Fibroblast of skin of right quadriceps (primary cell): ENCODE data around the gene TTC34.

Experiments used
- DNase-seq: peaks from one replicate; pipeline ENCODE4 v3.0.0-alpha.2; 2013

TTC34 gene, protein sequence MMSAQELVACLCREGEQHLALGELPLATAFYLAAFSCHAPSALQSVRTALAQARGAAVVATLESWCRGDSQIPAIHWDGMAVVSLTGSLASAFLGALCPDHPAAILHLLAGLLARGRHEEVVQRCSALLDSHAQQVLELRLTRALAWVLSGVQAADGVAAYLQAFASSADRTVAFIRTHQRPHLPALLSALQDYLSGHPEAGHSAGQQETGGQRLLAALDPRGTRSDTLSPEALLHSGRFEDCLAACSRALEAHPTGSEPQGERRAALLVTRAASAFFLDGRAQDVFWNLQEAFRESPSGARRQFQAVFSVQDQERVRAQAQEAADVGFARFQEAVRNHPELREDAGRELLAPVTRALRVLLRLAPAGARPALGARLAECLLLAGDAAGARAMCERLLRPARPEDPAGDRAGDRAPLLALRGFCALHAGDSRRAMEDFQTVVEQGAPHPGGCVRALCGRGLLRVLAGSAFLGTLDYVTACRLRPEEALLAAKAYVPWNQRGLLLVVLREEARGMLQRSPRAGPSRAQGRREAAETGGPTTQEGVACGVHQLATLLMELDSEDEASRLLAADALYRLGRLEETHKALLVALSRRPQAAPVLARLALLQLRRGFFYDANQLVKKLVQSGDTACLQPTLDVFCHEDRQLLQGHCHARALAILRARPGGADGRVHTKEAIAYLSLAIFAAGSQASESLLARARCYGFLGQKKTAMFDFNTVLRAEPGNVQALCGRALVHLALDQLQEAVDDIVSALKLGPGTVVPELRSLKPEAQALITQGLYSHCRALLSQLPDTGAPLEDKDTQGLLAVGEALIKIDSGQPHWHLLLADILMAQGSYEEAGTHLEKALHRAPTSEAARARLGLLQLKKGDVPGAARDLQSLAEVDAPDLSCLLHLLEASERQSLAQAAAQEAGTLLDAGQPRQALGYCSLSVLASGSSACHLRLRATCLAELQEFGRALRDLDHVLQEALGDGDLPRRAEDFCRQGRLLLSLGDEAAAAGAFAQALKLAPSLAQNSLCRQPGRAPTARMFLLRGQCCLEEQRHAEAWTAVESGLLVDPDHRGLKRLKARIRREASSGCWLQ

DNA sequence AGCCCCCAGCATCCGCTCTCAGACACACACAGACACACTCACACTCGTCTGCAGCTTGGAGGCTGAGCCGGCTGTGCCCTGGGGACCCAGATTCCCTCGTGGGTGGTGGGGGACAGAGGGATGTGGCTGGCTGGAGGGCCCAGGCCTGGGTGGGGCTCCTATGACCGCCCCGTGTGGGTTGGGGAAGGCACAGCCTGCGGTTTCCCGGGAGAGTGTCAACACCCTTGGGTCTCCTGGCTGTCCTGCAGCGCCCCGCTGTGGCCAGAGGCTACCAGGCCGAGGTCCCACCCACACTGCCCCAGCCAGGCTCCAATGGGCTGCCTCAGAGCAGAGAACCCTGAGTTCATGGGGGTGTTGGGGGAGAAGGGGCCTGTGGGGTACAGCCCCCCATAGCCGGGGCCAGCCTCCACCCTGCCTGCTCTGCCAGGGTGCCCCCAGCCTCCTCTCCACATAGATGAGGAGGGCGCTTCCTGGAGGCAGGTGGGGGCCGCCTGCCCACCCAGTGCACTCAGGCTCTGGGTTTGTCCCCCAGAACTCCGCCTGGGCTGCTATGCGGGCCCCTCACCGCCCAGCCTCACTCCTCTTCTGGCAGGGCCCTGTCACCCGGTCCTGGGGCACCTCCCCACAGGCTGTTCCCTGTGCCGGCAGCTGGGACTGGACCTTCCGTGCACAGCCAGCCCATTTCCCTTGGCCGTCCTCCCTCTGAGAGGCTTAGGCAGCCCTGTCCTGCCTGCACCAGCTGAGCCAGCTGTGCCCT, at the start of gene TTC34:
TSS of gene TTC34 (minus strand) at position 159 of the 757 bp plus-strand sequence. CDS start 866 bp downstream, outside the sequence.
- no peak for DNase-seq

DNA sequence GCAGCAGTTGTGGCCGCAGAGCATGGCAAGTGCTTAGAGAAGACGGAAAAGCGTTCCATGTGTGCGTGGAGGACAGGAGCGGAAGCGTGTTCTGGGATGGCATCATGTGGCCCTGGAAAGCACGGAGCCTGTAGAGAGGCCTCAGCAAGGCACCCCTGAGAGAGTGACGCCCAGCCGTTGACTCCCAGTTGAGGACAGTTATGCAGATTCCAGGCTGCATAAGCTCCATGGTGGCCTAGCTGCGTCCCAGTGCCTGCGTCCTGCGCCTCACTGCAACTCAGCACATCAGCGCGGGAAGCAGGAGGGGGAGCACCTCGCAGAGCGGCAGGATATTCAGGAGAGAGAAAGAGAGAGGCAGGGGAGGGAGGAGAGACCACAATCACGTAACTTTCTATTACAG, 49.0 kb upstream of the TTC34 start:
- DNase-seq, result no peak

DNA sequence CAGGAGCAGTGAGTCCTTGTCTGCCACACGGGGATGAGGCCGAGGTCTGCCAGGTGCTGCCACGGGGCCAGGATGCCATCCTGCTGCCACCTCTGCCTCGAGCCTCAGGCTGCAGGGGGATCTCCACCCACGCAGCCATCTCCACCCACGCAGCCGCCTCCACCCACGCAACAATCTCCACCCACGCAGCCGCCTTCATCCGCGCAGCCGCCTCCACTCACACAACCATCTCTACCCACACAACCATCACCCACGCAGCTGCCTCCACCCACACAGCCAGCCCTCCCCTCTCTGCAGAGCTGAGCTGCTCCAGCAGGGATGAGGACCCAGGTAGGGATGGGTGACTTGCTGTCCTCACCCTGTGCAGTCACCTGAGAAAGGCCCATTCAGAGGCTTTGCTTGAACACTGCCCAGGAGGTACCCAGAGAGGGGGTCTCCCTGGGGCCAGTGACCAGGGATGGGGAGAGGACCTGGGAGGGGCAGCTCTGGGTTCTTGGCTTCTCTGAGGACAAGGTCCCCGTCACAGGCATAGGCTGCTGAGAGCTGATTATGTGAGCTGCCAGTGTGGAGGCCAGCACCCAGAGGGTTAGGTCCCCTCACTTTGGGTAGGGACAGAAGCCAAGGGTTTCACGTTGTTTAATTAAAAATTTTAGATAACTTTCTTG, 46.6 kb upstream of the TTC34 start:
- no peak for DNase-seq

DNA sequence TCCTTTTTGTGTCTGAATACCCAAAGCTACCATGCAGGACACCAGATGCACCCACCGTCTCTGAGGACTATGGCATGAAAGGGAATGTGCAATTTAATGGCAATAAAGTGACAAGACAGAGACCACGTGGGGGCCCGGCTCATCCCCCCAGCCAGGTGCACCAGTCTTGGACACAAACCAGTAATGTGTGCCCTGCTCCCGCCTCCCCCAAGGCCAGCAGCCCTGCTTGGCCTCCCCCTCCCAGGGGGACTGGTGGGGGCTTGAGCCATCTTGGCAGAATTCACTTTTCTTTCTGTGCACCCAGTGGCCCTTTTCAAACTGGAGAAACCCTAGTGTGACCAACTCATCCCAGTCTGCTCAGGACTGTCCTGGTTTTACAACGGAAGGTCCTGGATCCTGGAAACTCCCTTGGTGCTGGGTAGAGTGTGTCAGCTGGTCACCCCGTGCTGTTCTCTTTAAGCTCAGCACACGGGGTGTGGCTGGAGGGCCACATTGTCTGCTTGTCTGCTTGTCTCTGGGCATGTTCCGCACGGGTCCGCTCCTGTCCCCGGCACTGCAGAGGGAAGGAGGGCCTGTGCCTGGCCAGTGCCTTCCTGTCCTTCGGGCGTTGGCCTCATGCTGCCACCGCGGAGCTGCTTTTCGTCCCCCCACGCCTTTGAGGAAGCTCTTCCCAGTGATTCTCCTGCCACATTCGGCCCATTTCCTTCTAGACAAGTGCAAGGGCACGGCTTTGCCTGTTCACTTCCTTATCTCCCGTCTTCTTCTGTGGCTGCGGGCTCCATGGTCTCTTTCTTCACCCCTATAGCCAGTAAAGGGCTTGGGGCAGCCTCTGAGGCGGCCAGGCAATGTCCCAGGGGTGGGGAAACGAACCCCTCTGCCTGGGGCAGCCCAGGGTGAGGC, 45.8 kb upstream of the TTC34 start:
- DNase-seq, result no peak

DNA sequence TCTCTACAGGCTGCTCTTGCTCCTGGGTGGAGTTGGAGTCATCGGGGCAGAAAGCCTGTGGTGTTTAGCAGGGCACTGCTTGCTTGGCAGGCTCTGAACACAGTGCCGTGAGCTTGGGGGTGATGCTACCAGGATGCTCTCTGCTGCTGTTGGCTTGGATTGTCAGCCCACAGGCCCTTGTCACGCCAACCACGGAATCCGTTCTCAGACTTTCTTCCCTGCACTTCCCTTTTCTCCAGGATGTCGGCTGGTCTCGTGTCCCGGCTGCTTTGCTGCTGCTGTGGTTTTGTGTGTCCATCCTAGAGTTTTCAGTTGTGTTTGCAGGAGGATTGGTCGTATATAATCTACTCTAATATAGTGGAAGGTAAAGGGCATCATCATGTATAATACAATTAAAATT, 44.4 kb upstream of the TTC34 start:
- DNase-seq, result no peak

DNA sequence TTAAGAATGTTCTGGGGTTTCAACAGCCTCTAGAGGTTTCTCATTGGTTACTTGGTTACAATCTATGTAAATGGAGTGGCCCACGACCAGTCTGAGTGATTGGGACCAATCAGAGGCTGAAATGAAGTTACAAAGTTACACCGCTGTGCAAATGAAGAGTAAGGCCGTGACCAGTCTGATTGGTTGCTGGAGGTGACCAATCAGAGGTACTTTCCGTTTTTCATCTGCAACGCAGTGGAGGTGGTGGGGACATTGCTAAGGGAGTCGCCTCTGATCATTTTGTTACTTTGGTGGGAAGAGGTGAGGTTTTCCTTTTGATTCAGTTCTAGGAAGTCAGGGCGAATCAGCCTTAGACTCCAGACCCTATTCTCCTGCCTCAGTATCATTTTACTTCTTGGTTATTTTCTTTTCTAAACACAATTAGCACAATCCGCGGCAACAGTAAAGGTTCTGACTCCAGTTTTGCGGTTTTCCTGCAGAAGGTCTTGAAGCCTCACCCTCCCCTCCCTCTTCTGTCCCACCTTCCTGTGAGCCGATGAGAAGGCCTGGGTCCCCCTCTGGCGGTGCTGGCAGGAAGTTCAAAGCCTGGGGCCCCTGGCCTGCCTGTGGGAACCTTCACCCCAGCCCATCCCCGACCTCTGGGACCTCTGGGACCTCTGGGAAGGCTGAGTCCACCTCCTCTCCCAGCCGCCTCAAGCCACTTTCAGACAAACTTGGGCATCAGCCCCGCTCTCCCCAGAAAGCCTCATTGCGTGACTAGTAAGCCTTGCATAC, 38.7 kb upstream of the TTC34 start:
- no peak for DNase-seq

DNA sequence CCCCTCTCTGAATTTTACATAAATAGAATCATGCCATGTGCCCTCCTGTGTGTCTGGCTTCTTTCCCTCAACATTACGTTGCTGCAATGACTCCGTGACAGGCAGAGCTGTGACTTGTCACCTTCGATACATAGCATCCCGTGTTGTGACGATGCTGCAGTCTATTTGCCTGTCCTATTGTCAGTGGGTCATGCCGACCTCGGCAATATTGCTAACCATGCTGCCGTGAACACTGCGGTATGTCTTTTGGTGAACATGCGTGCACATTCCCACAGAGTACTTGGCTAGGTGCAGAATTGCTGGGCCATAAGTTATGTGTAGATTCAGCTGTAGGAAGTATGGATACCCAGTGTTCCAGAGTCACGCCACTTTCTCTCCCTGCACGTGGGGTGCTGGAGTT, 36.3 kb upstream of the TTC34 start:
- DNase-seq, result no peak

DNA sequence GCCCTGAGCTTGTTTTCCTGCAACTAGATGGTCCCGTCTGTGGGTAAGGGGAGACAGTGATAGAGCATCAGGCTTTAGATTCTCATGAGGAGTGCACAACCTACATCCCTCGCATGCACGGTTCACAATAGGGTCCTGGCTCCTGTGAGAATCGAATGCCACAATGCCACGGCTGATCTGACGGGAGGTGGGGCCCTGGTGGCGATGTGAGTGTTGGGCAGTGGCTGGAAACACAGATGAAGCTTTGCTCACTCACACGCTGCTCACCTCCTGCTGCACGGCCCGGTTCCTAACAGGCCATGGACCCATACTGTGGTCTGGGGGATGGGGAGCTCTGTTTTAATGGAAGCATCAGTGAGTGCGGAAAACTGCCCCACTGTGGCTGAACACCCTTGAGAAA, 35.8 kb upstream of the TTC34 start:
- no peak for DNase-seq

DNA sequence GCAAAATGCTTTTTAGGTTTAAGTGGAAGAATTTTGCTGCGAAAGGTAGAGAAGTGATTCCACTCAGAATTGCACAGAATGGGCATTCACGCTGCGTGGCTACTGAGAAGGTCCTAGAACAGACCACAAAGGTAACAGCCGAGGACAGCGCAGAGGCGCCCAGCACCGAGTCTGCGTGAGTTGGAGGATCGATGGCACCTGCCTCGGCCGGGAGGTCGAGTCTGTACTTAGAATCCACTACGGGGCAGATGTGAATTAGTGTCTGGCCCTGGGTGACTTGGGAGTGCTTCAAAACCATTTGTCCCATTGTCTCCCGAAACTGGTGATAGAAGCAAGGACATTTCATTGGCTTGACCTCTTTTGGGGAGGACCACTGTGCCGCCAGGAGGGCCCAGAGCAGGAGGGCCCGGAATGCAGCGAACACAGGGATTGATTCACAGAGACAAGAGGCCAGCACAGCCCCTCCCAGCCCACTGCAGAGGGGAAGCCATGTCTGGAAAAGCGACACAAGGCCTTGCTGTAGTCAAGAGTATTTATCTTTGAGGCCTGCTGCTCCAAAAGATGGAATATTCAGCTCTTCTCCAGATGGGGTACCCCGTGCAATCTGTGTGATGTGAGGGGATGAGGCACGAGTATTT, 35.0 kb upstream of the TTC34 start:
- no peak for DNase-seq

DNA sequence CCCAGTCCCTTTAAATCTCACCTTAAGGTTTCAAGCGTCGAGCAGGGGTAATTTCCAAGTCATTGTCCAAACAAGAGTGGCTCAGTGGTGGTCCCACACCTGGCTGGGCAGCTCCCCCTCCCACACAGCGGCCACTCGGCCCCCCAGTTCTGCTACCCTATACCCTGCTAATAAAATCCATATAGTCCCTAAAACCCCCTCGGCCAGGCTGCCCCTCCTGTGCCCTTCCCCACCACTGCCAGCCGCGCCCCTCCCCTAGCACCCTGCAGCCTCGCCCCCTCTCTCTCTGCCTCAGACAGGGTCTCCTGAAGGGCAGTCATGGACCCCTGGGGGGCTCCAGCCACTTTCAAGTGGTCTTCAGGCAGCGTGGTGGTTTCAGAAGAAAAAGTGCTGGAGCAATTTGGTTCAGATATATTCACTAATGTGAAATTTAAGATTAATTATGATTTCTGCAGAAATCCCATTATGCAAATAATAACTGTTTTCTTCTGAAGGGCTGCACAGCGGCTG, 34.2 kb upstream of the TTC34 start:
- no peak for DNase-seq

DNA sequence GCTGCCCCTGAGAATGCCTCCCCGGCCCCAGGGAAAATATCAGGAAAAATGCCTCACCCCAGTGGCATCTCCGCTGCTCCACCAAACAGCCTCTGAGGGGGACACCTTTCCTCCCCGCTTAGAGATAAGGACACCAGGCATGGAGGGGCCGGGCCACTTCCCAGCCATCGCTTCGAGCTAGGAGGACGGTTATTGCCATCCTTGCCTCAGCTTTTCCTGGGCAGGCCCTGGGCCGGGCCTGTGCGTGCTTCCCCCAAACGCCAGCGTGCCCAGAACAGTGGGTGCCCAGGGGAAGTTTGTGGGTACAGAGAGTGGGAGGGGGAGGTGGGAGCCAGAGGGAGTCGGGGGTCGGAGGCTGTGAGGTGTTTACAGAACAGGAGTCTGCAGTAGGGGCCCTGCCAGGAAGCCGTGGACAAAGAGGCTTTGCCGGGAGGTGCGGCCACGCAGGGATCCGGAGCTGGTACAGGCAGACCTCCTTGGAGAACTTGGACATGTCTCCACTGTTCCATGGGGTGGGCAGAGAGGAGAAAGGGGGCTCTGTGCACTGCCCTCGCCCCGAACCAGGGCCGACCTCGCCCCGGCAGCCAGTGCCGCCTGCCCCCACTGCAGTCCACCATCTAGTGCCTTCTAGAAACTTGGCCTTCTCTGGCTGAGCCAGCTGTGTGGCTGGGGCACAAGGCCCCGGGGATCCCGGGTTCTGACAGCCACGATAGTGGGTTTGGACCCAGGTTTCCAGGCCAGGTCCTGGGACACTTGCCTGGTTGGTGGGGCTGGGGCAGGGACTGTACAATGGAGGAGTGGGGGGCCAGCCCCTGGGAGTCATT, 33.5 kb upstream of the TTC34 start:
- DNase-seq, result no peak

DNA sequence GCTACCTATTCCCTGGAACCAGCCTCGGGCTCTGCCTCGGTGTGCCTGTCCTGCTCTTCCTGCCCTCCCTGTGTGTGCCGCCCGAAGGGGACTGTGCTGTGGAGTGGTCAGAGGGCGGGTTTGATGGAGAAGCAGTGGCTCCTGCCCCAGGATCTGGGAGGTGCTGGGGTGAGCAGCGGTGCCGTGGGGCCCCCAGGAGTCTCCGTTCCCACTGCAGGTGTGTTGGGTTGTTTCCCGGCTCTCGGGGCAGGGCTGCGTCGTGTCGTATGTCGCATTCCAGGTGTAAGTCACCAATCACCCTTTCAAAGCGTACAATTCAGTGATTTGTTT, 32.6 kb upstream of the TTC34 start:
- no peak for DNase-seq

DNA sequence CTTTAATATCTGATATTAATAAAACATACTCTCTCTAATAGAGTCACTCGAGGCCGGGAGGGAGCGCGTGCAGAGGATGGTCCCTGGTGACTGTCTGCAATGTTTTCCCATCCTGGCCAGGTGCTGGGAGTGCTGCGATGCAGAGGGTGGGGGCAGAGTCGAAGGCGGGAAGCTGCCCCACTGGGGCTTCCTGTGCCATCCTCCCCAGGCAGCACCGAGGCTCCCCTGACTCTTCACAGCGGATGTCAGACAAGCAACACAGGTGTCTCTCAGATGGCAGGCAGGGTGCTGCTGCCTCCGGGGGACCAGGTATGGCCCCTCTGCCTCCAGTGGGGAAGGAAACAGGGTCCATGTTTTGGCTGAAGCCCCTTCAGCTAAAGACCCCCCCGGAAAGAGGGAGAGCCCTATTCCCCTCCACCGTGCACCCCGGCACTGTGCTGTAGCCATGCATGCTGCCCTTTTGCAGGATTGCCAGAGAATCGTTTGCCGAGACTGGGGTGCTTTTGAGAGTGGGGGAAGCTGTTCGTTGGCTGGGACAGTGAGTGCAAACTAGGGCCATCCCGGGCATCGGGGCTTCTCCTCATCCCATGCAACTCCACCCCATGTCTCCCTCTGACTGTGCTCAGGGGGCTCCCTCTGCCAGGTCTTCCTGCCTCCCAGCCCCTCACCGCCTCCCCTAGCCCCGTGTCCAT, 32.1 kb upstream of the TTC34 start:
- no peak for DNase-seq

DNA sequence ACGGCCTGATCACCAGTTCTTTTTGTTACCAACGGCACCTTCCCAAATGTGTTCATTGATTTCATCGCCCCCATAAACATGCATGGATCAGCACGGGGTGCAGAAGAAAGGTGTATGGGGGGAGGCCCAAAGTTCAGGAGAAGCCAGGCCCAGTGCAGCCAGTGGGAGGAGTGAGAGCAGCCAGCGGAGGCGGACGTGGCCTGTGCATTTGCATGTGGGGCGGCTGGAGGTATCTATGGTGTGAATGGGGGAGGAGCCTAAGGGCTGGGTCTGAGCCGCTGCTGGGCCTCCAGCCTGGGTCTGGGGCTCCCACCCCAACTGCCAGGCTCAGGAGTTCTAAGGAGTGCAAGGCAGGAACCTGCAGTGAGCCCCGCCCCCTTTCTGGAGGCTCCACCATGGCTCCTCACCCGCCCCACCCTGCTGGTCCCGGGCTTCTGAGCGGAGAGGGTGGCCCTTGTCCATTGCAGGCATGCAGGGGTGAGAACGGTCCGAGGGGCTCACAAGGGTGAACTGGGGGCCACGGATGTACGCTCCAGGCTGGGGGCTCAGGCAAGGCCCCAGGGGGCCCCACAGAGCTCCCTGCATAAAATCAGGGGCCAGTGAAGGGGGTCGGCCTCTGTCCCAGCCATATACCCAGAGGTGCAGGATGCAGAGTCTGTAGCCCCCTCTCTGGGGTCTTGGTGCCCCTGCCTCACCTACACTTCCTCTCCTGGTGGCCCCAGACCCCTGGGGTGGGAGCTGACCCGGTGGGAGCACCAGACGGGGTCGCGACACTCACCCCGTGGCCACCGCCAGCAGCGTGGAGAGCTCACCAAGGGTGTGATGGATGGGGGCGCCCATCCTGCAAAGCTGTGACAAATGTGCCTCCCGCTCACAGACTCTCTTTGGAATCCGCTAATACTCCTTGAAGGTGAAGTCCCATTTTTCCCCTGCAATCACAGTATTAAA, 31.3 kb upstream of the TTC34 start:
- no peak for DNase-seq

DNA sequence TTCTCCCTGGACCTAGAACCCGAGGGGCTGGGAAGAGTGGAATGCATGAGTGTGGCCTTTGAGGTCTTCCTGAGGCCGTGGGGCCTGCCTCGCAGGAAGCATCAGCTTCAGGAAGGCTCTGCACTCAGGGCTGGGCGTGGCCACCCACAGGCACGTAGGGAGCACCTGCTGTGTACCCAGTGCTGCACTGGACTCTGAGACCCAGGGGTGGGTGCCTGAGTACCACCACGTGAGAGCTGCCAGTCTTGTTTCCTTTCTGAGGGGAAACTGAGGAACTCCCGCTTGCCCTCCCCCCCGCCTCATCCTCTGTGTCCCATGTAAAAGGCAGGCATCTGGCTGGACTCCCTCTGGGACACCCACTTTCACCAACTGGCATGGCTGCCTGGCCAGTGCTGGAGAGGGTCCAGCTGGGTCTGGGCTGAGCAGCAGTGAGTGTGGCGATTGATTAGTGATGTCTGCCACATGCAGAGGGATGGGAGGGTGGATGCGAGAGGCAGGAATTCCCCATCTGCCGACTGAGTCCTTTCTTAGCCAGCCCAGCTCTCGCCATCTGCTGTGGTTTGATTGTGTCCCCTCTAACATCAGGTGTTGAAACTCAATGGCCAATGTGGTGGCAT, 30.2 kb upstream of the TTC34 start:
- no peak for DNase-seq

DNA sequence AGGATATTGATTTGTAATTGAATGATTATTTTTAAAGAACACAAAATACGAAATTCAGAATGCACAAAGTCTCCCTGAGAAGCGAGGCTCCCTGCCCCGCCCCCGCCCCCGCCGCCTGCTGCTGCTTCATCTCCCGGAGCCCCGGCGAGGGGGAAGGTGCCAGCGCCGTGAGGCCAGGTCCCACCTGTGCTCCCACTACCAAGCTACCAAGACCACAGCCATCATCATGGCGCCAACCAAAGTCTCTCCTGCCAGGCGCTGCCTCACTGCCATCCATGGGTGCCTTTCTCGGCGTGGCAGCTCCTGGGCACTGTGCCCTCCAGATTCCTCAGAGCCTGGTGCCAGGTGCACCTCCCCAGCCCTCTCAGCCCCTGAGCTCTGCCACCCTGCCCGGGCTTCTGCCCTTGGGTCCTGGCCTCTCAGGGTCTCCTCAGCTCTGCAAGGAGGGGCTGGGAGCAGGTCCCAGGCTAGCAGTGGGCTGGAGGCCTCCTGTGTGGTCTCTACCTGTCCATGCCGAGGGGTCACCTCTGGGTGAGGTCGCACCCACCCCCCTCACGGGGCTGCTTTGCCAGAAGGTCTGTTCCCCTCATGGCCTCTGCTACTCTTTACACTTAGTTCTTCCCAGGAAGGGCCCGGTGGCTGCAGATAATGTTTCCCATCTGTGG, 29.4 kb upstream of the TTC34 start:
- DNase-seq, result no peak
